GOT3 (cell line): ENCODE results near the gene SENP3.

Experiments
- DNase-seq: peaks from one replicate; lab custom pipeline; 2025; ENCODE audit warnings: mixed read lengths; lab: John Stamatoyannopoulos, UW

The SENP3 gene

DNA sequence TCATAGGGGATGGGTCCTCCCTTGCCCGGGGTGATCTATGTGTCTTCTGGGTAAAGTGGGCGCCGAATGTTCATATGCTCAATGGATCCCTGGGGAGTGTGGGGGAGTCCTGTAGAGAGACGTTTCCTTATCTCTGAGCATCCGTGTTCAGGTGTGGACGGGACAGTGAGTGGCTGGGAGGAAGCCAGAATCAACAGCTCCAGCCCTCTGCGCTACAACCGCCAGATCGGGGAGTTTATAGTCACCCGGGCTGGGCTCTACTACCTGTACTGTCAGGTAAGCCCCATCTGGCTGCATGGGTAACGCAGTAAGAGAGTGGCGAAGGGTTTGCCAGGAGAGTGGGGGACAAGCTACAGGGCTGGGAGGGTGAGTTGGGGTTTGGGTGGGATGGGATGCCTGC is 5.1 kb upstream of the SENP3 start:
- no peak for DNase-seq

DNA sequence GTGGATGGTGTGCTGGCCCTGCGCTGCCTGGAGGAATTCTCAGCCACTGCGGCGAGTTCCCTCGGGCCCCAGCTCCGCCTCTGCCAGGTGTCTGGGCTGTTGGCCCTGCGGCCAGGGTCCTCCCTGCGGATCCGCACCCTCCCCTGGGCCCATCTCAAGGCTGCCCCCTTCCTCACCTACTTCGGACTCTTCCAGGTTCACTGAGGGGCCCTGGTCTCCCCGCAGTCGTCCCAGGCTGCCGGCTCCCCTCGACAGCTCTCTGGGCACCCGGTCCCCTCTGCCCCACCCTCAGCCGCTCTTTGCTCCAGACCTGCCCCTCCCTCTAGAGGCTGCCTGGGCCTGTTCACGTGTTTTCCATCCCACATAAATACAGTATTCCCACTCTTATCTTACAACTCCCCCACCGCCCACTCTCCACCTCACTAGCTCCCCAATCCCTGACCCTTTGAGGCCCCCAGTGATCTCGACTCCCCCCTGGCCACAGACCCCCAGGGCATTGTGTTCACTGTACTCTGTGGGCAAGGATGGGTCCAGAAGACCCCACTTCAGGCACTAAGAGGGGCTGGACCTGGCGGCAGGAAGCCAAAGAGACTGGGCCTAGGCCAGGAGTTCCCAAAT is 4.5 kb upstream of the SENP3 start:
- DNase-seq = no peak

DNA sequence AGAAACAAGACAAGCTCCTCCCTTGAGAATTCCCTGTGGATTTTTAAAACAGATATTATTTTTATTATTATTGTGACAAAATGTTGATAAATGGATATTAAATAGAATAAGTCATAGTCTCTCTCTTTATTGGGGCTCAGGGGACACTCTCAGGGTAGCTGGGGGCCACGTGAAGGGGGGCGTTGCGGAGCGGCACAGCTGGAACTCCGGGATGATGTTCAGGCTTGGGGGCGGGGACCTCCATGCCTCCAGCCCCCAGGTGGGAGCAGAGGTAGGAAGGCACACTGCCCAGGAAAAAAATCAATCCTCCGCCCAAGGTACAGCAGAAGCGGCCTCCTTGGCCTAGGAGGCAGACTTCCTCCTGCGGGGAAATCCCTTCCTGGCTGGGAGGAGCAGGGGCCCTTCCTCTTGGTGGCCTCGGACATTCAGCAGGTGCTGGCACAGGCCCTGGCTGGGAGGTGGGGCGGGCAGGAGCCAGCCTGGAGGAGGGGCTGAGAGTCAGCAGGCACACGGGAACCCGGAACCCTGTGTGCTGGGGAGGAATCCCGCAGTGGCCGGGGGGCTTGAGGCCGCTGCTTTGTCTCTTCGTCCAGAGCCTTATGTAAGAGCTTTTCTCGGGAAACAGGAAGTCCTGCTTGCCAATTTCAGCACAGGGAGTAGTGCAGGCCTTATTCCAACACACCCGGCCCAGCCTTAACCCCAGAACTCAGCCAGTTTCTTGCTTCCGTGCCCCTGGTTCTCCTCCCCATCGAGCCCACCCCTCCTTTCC is 3.8 kb upstream of the SENP3 start:
- no peak for DNase-seq

- DNase-seq = no peak
Measured at GRCh38 chr17:7558544-7559319, 3.0 kb upstream of the SENP3 start, which contains the start of gene TNFSF13. TSS of gene TNFSF13 (plus strand) at chr17:7558750. CDS start at chr17:7559040, 290 bp downstream.

- no peak for DNase-seq
Measured at GRCh38 chr17:7559320-7560171, 2.2 kb upstream of the SENP3 start.

GRCh38 chr17:7560172-7561027 is 1.3 kb upstream of the SENP3 start:
- no peak for DNase-seq

GRCh38 chr17:7561028-7561575 is 617 bp upstream of the SENP3 start:
- peak; percentile 67 for DNase-seq

GRCh38 chr17:7562208-7562605 is 488 bp downstream of the SENP3 start:
- no peak for DNase-seq

DNA sequence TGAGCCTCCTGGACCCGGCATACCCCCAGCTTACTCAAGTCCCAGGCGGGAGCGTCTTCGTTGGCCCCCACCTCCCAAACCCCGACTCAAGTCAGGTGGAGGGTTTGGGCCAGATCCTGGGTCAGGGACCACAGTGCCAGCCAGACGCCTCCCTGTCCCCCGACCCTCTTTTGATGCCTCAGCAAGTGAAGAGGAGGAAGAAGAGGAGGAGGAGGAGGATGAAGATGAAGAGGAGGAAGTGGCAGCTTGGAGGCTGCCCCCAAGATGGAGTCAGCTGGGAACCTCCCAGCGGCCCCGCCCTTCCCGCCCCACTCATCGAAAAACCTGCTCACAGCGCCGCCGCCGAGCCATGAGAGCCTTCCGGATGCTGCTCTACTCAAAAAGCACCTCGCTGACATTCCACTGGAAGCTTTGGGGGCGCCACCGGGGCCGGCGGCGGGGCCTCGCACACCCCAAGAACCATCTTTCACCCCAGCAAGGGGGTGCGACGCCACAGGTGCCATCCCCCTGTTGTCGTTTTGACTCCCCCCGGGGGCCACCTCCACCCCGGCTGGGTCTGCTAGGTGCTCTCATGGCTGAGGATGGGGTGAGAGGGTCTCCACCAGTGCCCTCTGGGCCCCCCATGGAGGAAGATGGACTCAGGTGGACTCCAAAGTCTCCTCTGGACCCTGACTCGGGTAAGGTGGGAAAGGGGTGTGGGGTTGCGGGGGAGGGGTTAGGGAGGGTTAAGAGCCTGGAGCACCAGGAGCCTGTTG is 1.6 kb downstream of the SENP3 start:
- DNase-seq = no peak

DNA sequence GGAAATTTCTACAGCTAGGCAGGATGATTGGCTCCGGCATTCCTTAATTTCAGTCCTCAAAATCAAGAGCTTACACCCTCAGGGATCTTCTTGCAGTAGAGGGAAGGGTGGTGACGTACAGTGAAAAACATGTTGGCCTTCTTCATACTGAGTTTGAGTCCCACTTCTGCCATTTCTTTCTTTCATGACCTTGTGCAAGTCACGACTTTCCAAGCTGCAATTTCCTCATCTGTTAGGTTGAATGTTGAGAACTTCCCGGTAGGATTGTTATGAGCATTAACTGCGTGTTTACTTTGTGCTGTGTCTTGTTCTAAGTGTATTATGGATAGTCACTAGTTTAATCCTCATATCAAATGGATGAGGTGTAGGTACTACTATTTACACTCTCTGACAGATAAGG is 7.9 kb downstream of the SENP3 start:
- DNase-seq = no peak

DNA sequence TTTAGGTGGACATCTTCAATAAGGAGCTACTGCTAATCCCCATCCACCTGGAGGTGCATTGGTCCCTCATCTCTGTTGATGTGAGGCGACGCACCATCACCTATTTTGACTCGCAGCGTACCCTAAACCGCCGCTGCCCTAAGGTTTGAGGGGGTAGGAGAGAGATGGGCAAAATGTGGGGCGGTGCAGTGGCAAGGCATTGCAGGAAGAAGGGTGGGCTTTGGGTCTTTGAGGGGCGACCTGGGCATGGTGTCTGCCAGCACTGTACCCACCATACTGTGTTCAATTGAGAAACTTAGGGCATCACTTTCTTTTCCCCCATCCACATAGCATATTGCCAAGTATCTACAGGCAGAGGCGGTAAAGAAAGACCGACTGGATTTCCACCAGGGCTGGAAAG is 8.6 kb downstream of the SENP3 start:
- DNase-seq = no peak

DNA sequence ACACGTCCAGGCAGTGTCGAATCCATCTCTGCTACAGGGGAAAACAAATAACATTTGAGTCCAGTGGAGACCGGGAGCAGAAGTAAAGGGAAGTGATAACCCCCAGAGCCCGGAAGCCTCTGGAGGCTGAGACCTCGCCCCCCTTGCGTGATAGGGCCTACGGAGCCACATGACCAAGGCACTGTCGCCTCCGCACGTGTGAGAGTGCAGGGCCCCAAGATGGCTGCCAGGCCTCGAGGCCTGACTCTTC is 10.5 kb downstream of the SENP3 start:
- no peak for DNase-seq

- DNase-seq = peak; percentile 99
Measured at GRCh38 chr17:7572588-7573323, 11.0 kb downstream of the SENP3 start.

- peak; percentile 28 for DNase-seq
Measured at GRCh38 chr17:7573324-7574080, 11.8 kb downstream of the SENP3 start.

- no peak for DNase-seq
Measured at GRCh38 chr17:7574176-7574953, 12.6 kb downstream of the SENP3 start.

GRCh38 chr17:7575481-7575883 is 13.8 kb downstream of the SENP3 start:
- DNase-seq = no peak

DNA sequence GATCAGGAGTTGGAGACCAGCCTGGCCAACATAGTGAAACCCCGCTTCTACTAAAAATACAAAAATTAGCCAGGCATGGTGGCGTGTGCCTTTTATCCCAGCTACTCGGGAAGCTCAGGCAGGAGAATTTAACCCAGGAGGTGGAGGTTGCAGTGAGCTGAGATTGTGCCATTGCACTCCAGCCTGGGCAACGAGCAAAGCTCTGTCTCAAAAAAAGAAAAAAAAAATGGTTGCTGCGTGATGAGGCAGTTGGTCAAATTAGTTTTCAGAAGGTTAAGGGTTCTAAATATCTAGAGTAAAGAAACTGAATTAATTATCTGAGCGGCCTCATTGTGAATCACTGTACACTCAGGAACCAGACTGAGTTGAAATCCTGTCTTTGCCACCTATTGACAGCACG is 14.2 kb downstream of the SENP3 start:
- DNase-seq = no peak

- DNase-seq = no peak
Measured at GRCh38 chr17:7576432-7576937, 14.8 kb downstream of the SENP3 start.
